ENCODE data around the gene CHST10.

- TF ChIP-seq CTCF (IDR thresholded peaks at IDR 0.05) (no peak), POLR2A (IDR thresholded peaks at IDR 0.05) (no peak)
Observed at GRCh38 chr2:100451092-100451491, 33.6 kb upstream of the CHST10 start.
